Loucy (cell line): ENCODE measurements around the gene IGF1R.
"Not testable (repeated sequence)": the region's sequence is repeated elsewhere in the genome, so short reads cannot be mapped to it uniquely, and the experiment has no call there.

Experiments used
- H2AFZ ChIP-seq: fragments of 200-600 bp; sonication (generic); 2 replicates; pipeline ENCODE4 v1.6.0; 2016; ENCODE audit warnings: antibody characterized with exemption, mild to moderate bottlenecking, low read length, moderate library complexity
- H3F3A ChIP-seq: fragments of 200-600 bp; 2 replicates; pipeline ENCODE4 v1.6.0; 2016; ENCODE audit warnings: antibody characterized with exemption, low read depth, mild to moderate bottlenecking
- H3K27me3 ChIP-seq: fragments of 200-600 bp; sonication (generic); 2 replicates; pipeline ENCODE4 v1.6.1; 2014; ENCODE audit warnings: low read length, mild to moderate bottlenecking; ENCODE audit not compliant: insufficient read depth, poor library complexity, severe bottlenecking
- H3K36me3 ChIP-seq: fragments of 200-600 bp; sonication (generic); 2 replicates; pipeline ENCODE4 v1.6.1; 2016; ENCODE audit warnings: low read length; ENCODE audit not compliant: insufficient read depth
- H3K4me1 ChIP-seq: fragments of 200-600 bp; sonication (generic); 2 replicates; pipeline ENCODE4 v1.5.1; 2014; ENCODE audit warnings: low read length, mild to moderate bottlenecking; ENCODE audit not compliant: insufficient read depth, poor library complexity, severe bottlenecking
- H3K4me2 ChIP-seq: fragments of 200-600 bp; sonication (generic); 2 replicates; pipeline ENCODE4 v1.6.0; 2014; ENCODE audit warnings: antibody characterized with exemption, low read length, low read depth, mild to moderate bottlenecking; ENCODE audit not compliant: poor library complexity, severe bottlenecking
- H3K4me3 ChIP-seq: fragments of 200-600 bp; sonication (generic); 2 replicates; pipeline ENCODE4 v1.5.1; 2014; ENCODE audit warnings: low read length, mild to moderate bottlenecking, mixed read lengths; ENCODE audit not compliant: poor library complexity, severe bottlenecking
- H3K79me2 ChIP-seq: fragments of 200-600 bp; sonication (generic); 2 replicates; pipeline ENCODE4 v1.6.1; 2014; ENCODE audit warnings: low read length; ENCODE audit not compliant: insufficient read depth
- H3K9ac ChIP-seq: fragments of 200-600 bp; sonication (generic); 2 replicates; pipeline ENCODE4 v1.6.0; 2014; ENCODE audit warnings: mild to moderate bottlenecking, low read depth, low read length, moderate library complexity; ENCODE audit not compliant: poor library complexity, severe bottlenecking
- H3K9me2 ChIP-seq: fragments of 200-600 bp; sonication (generic); replicated peaks from 2 replicates; pipeline ENCODE4 v1.6.1; 2016; ENCODE audit warnings: low read depth, low read length, mixed read lengths
- H3K9me3 ChIP-seq: fragments of 200-600 bp; sonication (generic); 2 replicates; pipeline ENCODE4 v1.6.1; 2014; ENCODE audit warnings: mild to moderate bottlenecking, antibody characterized with exemption, low read length, low read depth; ENCODE audit not compliant: insufficient read depth
- H4K20me1 ChIP-seq: fragments of 200-600 bp; sonication (generic); 2 replicates; pipeline ENCODE4 v1.6.0; 2014; ENCODE audit warnings: antibody characterized with exemption, low read length, mild to moderate bottlenecking; ENCODE audit not compliant: insufficient read depth, poor library complexity, severe bottlenecking
- EZH2phosphoT487 ChIP-seq: fragments of 200-600 bp; IDR thresholded peaks from 2 replicates; pipeline ENCODE4 v1.6.1; 2018; ENCODE audit warnings: antibody characterized with exemption, mild to moderate bottlenecking, moderate library complexity, borderline replicate concordance
- TF ChIP-seq, protein P1 (sequence below): fragments of 200-600 bp; sonication (generic); conservative IDR thresholded peaks from 2 replicates; pipeline ENCODE4 v1.5.1; 2014; ENCODE audit warnings: mild to moderate bottlenecking, antibody characterized with exemption, low read length

The IGF1R gene

DNA sequence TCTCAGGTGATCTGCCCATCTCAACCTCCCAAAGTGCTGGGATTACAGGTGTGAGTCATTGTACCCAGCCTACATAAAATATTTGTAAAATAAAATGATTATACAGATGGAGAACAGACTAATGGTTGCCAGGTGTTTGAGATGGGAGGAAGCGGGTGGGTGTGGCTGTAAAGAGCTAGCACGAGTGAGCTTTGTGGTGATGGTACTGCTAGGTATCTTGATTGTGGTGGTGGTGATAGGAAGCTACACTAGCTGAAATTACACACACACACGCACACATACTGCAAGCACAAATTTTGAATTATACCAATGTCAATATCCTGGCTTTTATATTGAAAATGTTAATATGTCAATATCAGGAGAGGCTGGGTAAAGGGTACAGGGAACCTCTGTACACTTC lies 353.9 kb downstream of the IGF1R start:
- Histone ChIP-seq H3K4me3 (no peak overlapping the region), H2AFZ (no peak overlapping the region), H4K20me1 (no peaks in the 10 kb centered on the region), H3K79me2 (no peaks in the 10 kb centered on the region), H3K9ac (no peak overlapping the region), H3K9me2 (no peaks in the 10 kb centered on the region), H3K36me3 (no peaks in the 10 kb centered on the region), H3K9me3 (no peaks in the 10 kb centered on the region), H3K27me3 (no peaks in the 10 kb centered on the region), H3K4me2 (no peak overlapping the region), H3F3A (no peaks in the 10 kb centered on the region), H3K4me1 (no peaks in the 10 kb centered on the region)
- no peak for TF ChIP-seq EZH2phosphoT487
- TF ChIP-seq, protein P1, sequence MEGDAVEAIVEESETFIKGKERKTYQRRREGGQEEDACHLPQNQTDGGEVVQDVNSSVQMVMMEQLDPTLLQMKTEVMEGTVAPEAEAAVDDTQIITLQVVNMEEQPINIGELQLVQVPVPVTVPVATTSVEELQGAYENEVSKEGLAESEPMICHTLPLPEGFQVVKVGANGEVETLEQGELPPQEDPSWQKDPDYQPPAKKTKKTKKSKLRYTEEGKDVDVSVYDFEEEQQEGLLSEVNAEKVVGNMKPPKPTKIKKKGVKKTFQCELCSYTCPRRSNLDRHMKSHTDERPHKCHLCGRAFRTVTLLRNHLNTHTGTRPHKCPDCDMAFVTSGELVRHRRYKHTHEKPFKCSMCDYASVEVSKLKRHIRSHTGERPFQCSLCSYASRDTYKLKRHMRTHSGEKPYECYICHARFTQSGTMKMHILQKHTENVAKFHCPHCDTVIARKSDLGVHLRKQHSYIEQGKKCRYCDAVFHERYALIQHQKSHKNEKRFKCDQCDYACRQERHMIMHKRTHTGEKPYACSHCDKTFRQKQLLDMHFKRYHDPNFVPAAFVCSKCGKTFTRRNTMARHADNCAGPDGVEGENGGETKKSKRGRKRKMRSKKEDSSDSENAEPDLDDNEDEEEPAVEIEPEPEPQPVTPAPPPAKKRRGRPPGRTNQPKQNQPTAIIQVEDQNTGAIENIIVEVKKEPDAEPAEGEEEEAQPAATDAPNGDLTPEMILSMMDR, result no peak

DNA sequence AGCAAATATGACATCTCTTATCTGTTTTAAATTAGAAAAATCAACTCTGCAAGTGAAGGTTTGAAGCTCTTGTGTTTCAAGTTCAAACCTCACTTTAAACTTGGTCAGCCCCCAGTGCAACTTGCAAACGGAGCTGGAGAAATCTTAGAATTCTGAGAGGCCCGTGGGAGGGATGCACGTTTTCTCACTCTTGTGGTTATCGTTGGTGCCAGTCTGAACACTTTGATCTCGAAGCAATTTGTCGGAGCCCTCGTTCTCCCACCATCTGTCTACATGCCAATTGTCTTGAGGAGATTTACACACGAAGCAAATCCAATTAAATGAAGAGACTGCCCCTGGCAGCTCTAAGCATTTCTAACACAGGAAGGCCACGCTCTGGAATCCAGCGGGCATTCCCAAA lies 355.0 kb downstream of the IGF1R start:
- H3K4me1 ChIP-seq, H3K36me3 ChIP-seq, H3K4me2 ChIP-seq: not testable (repeated sequence)

DNA sequence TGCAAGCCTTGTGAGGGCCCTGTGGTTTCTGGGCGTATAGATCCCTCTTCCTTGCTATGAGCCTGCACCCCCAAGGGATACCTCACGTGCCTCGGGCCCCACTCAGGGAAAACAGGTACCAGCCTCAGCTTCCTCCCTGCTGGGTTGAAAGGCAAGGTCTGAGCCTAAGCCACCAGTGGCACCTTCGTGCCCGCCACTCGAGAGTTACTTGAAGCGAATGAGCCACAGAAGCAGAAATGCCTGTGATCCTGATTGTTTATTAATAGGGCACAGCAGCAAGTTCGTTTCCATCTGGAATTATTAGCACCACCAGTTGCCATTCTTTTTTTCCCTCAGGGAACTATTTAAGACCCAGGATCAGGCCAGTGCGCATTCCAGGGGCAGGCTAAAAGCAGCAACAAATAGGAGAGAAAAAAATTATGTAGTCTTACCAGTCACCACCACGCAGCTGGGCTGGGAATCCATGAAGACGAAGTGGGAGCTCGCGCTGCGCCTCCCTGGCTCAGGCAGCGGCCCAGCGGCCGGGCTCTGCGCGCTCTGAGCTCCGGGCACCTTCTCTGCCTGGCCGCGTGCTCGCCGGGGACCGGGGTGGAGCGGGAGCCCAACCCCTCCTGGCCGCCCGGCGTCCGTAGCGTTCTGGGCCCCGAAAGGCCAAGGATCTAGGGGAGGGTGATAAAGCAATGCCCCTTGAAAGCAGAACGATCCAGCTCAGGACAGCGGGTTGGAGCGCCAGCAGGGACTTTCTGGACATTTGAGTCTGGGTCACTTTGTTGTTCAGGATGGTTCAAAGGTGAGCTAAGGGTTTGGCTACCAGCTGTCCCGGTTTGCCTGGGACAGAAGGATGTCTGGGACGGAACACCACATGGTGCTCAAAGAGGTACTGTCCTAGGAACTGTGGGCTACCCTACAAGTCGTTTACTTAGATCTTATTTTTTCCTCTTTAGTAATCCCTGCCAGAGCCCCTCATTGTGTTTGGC lies 356.9 kb downstream of the IGF1R start:
- not testable (repeated sequence) for H3K27me3 ChIP-seq, H3K79me2 ChIP-seq, H3K4me2 ChIP-seq, H3K9me2 ChIP-seq, H2AFZ ChIP-seq, H3K36me3 ChIP-seq, H4K20me1 ChIP-seq, H3K4me3 ChIP-seq, H3K4me1 ChIP-seq, H3F3A ChIP-seq, H3K9ac ChIP-seq, H3K9me3 ChIP-seq

More for the DNA sequence above, 355.0 kb downstream of the IGF1R start:
- not testable (repeated sequence) for H3K9me2 ChIP-seq, H4K20me1 ChIP-seq, H3K9me3 ChIP-seq, H3K27me3 ChIP-seq, H3F3A ChIP-seq, H2AFZ ChIP-seq, H3K79me2 ChIP-seq, H3K9ac ChIP-seq, H3K4me3 ChIP-seq

GRCh38 chr15:99006146-99006545 lies 357.8 kb downstream of the IGF1R start:
- Histone ChIP-seq H3K79me2 (no peaks in the 10 kb centered on the region), H4K20me1 (no peaks in the 10 kb centered on the region), H3K4me2 (no peak overlapping the region), H3K36me3 (no peaks in the 10 kb centered on the region), H3K9me3 (no peaks in the 10 kb centered on the region), H2AFZ (no peak overlapping the region), H3K4me3 (no peak overlapping the region), H3K27me3 (no peaks in the 10 kb centered on the region), H3K9me2 (no peaks in the 10 kb centered on the region), H3K9ac (no peak overlapping the region), H3K4me1 (no peaks in the 10 kb centered on the region), H3F3A (no peaks in the 10 kb centered on the region)
- TF ChIP-seq, protein P1, result no peak
- TF ChIP-seq EZH2phosphoT487, result no peak
